GM15510 (cell line): ENCODE measurements around the gene FCRL4.

Source experiments
- POLR2A ChIP-seq: IDR thresholded peaks from 3 replicates; pipeline ENCODE4 v1.6.1; 2011; ENCODE audit warnings: borderline replicate concordance; ENCODE audit not compliant: insufficient read length; ENCODE audit errors: extremely low read depth

FCRL4 gene

DNA sequence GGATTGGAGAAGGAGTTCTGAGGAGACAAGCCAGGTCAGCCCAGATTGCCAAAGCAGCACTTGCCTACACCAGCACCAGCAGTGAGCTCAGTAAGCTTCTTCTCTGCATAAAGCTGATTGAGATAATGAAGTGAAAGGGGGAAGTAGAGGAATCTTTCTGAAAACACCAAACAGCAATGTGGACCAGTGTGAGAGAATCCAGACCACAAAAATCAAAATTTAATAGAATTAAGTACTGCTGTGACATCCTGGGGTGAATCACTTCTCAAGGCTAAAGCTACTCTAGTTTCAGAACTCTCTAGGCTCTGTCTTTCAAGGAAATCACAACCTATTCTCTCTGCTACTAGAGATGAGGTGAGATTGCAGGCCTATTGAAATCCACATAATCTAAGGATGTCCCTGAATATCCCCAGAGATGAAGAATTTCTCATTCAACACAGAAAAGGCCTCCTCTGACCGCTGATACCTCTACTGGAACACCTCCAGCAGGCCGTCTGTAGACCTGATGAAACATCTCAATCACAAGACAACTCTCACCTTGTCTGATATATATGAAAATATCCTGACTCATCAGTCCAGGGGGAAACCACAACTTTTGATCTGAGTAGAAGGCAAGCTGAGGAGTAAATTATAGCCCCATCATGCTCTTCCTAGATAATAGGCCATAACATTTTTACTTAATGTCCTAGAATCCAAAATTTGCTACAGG is at the start of gene FCRL4:
Gene FCRL4, minus strand, starts transcription at position 127 of the 709 bp plus-strand sequence. CDS start 141 bp downstream, outside the sequence.
- TF ChIP-seq POLR2A, result no peak

DNA sequence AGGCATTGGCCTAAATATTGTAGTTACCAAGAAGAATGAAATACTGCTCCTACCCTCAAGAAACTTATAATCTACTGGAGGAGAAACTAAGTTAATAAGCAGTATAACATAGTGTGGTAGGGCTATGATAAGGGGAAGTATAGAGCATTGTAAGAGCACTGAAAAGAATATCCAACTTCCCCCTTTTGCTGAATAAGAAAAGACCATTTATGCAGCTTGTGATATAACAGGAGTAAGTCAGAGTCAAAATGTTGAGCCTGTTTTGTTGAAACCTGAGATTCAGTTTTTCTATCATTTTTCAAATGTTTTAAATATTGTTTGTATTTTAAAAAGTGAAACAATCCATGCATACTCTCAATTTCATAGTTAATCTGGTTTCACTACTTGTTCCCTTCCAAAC is 48.3 kb upstream of the FCRL4 start:
- no peak for TF ChIP-seq POLR2A

DNA sequence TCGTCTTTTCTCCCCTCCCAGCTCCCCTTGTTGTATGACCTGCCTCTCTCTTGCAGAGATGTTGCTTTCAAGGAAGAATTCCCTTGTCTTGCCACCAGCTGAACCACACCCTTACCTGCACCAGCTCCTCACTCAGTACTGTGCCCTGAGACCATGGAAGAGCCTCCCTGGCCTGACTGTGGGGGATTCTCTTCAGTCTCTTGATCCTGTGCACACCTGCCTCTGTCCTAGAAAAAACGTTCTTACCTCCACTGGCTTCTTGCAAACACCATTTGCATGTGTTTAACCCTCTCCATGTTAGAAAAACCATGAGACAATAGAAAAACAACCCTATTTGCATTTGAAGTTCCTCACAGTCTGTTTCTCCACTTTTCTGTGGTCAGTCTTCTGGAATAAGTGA is 43.3 kb upstream of the FCRL4 start:
- no peak for TF ChIP-seq POLR2A

DNA sequence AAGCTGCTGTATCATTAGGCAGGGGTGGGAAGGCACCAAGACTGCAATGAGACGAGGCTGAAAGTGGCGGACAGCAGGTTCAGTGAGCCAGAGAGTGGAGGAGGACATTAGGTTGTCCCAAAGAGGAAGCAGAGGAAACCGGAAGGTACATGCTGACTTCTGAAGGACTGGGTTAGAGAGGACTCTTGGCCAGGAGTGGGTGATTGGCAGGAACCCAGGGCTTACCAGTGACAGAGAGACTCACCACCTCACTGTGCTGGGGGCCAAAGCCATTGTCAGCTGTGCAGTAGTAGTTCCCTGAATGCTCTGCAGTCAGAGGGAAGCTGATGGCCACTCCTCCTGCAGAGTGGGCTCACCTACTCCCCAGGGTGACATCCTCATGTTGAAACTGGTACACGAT is 41.9 kb upstream of the FCRL4 start:
- no peak for TF ChIP-seq POLR2A

DNA sequence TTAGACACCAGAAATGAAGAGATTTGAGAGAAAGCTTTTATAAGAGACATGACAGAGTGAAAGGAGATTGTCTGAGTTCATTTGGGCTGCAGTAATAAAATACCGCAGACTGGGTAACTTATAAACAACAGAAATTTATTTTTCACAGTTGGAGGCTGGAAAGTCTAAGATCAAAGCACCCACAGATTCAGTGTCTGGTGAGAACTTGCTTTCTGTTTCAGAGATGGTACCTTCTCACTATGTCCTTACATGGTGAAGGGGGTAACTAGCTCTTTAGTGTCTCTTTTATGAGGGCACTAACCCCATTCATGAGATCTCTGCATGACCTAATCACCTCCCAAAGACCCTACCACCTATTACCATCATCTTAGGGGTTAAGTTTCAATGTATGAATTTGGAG is 30.9 kb upstream of the FCRL4 start:
- TF ChIP-seq POLR2A, result no peak

DNA sequence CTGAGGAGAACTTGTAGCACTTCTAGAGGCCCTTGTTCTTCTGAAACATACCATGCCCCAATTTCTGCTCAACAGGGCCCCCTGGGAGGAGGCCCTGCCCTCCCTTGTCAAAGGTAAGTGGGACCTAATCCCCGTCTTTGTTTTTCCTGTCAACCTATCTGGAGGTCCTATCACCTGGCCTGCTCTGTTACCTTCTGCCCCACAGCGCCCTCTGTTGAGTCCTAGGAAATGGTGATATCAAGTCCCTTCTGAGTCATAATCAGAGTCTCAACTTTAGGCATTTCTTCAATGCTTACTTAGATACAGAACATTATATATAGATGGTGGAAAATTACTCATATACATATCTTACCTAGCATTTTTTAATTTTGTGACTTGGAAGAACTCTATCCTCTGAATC is 28.2 kb upstream of the FCRL4 start:
- no peak for TF ChIP-seq POLR2A

DNA sequence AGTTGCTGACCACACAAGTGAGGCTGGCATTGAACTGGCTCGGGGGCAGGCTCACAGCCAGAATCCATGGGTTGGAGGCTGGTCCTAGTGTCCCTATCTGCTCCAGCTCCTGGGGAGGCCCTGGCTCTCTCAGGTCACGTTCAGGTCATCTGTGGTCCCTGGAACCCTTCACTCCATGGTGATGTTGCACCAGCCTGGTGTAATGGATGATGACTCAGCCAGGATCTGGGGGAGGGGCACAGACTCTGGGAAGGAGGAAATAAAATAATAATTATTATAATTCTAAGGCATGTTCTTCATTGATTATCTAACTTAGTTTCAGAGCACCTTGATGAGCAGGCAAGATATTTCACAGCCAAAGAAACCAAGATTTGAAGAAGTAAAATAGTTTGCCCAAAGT is 26.6 kb upstream of the FCRL4 start:
- TF ChIP-seq POLR2A, result no peak

DNA sequence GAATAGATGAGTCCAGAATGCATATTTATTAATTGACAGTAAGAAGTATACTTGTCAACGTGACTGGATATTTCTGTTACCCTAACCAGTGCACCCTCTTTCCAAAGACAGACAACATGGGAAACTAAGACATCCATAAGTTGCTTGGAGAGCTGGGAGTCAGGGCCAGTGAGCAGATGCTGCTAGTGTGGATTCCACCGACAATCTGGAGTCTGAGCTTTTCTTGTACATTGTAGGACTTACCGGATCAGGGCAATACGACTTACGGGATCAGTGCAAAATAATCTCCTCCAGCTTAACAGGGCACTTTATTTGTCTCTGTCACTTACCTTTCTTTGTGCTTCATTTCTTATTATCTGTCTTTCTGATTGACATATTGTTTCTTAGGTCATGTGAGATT is 24.6 kb upstream of the FCRL4 start:
- TF ChIP-seq POLR2A, result no peak

DNA sequence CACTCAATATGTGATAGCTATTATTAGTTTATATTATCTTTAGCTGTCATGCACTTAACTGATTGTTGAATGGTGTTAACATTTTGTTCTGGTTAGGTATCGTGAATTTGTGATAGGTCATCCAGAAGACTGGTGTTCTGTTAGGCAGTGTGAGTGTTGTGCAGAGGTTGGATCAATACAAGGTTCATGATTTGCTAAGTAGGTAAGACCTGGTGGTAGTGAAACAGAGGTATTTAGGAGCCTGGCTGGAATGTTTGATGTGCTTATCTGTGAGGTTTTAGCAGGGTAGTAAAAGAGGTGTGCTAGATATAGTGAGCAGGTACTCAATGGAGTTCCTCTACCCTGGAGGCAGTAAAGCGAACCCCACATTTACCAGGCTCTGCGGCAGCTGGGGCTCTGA is 20.3 kb upstream of the FCRL4 start:
- no peak for TF ChIP-seq POLR2A

DNA sequence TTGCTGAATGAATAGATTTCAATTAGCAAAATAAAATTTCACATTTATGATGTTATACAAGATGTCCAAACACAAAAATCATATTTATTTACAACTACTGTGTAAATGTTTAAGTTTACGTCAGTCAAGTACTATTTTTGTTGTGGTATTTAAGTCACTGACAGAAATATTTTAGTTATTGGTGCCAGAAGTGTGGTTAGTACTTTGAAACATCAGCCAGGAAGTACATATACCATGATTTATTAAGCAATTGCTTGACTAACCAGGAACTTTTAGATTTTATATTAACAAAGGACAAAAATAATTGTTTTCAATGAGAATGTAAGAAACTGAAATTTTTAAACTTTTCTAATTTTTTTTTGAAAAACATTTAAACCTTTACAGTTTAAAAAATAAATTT is 2.4 kb upstream of the FCRL4 start:
- TF ChIP-seq POLR2A, result no peak

DNA sequence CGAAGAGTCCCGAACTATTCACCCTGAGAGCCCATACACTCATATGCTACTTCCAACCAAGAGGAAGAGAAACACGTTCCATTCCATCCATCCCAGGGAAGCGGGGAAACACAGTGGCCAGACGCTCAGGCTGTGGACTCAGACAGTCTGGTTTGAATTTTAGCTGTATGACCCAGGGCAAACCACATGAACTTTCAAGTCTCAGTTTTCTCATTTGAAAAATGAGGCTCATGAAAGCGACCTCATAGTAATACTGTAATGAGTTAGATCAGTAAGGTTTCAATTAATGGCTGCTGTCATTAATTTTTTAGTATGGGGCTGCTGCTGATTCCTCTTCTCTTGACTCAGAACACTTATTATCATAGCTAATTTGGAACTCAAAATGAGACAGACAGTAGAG is 1.5 kb downstream of the FCRL4 start:
- no peak for TF ChIP-seq POLR2A

DNA sequence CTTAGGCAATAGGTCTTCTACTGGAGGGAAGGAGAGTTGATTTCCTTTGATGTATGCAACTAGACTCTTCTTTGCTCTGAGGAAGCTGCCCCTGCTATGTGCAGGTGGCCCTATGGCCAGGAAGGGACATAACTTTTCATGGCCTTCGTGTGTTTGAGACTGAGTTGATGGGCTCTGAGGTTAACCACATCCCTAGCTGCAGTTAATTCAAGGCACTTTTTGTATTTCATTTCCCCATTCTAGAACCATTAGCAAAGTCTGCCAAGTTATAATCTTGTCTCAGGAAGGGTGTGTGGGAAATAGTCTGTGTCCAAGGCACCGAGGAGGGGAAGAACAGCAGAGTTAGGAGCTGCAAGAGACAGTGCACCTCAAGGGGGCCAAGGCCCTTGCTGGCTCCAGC is 2.5 kb downstream of the FCRL4 start:
- TF ChIP-seq POLR2A, result no peak

DNA sequence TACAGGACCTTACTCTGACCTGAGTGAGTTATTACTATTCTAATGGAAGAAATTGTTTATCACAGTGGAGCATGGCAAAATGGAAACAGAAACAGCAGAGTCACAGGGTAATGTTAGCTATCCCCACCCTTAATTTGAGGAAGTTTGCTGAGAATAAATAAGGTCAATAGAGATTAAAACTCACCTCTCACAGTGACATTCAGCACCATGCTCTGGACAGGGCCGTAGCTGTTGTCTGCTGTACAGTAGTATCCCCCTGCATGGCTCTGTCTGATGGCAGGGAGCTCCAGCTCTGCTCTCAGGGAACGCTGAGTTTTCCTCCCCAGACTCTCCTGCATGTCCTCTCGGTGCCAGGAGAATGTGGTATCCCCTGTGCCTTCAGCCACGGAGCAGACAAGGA is 11.9 kb downstream of the FCRL4 start:
- no peak for TF ChIP-seq POLR2A

DNA sequence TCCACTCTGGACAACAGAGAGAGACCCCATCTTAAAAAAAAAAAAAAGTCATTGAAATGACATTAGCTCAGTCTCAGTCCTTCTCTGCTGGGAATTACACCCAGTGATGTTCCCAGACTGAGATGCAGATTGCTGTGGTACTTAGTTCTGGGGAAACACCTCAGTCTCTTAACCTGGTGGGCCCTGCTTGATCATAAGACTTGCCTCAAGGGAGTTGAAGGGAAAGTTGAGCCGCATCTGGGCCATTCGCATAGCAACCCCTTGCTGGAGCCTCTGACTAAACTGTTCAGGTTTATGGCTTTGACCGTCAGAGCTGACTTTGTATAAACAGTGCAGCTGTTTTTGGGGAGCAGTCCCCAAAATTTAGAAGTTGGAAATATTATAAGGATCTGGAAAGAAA is 13.4 kb downstream of the FCRL4 start:
- no peak for TF ChIP-seq POLR2A

DNA sequence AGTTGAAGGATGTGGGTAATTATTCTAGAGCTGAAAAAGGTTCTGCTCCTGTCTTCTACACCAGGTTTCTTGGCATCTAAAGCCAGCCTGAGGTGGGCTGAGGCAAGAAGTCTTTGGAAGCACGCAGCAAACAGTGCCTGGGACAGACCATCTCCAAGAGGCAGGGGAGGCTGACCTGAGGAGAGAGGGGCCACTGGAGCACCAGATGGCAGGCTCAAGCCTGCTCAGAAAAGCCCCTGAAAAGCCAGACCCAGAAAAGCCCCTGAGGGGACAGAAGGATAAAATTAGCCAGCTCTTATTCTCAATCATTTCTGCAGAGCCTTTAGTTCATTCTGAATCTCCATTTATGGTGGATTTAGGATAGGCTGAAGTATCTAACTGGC is 17.1 kb downstream of the FCRL4 start:
- TF ChIP-seq POLR2A, result no peak

DNA sequence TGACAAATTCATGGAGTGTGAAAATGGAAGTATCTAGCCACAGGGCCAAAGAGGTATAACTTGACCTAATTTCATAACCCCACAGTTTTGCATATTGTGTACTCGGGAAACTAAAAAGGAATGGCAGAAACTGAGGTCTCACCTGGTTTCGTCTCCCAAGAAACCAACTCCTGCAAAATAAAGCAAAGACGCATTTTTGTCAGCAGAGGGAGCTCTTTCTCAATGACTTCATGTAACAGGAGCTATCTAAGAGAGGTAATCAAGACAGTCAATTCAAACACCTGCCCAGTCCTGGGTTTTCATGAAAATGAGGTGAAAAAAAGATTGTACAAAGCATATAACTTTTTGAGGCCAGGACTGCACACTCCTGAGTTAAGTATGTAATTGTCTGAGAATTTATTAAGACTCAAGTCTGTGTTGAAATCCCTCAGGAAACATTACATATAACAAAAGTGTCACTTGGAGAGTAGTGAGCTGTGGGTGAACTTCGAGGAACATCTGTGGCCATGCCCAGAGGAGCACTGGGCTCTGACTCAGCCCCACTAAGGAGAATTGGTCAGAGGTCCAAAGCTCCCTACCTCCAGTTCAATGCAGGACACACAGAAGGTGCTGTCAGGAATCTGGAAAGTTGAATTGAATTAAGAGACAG is 17.6 kb downstream of the FCRL4 start:
- TF ChIP-seq POLR2A, result no peak
